GM21423 (cell line): ENCODE results near the gene WDR33.

Source experiments
- ATAC-seq: cut with Tn5 transposase; IDR thresholded peaks from one replicate; pipeline ENCODE4 v1.9.1; 2021; ENCODE audit warnings: mild to moderate bottlenecking, moderate library complexity; ENCODE audit not compliant: unreplicated experiment

Gene WDR33

GRCh38 chr2:127769587-127769986 is 41.4 kb downstream of the WDR33 start:
- ATAC-seq: no peak

- no peak for ATAC-seq
These were observed 42.0 kb downstream of the WDR33 start for GRCh38 chr2:127768775-127769479.

- ATAC-seq: no peak
These were observed 47.2 kb downstream of the WDR33 start for GRCh38 chr2:127763776-127764175.

- ATAC-seq: no peak
These were observed 48.1 kb downstream of the WDR33 start for GRCh38 chr2:127762846-127763245.

GRCh38 chr2:127762441-127762840 is 48.5 kb downstream of the WDR33 start:
- ATAC-seq: no peak

GRCh38 chr2:127759931-127760330 is 51.0 kb downstream of the WDR33 start:
- ATAC-seq: no peak

GRCh38 chr2:127754186-127754585 is 56.8 kb downstream of the WDR33 start:
- no peak for ATAC-seq

- ATAC-seq: no peak
These were observed 57.6 kb downstream of the WDR33 start for GRCh38 chr2:127753374-127753773.

- peak; percentile 98 for ATAC-seq
These were observed 61.4 kb downstream of the WDR33 start for GRCh38 chr2:127749537-127749936.

GRCh38 chr2:127747621-127748020 is 63.4 kb downstream of the WDR33 start:
- no peak for ATAC-seq

- no peak for ATAC-seq
These were observed 67.4 kb downstream of the WDR33 start for GRCh38 chr2:127743477-127744026.

- ATAC-seq: no peak
These were observed 70.2 kb downstream of the WDR33 start for GRCh38 chr2:127740665-127741288.

GRCh38 chr2:127739800-127740199 is 71.2 kb downstream of the WDR33 start:
- ATAC-seq: no peak

- ATAC-seq: no peak
These were observed 73.1 kb downstream of the WDR33 start for GRCh38 chr2:127737892-127738291.

GRCh38 chr2:127735537-127736399 is 75.2 kb downstream of the WDR33 start:
- ATAC-seq: peak; percentile 86

GRCh38 chr2:127735044-127735443 is 75.9 kb downstream of the WDR33 start:
- peak; percentile 13 for ATAC-seq

- ATAC-seq: no peak
These were observed 77.0 kb downstream of the WDR33 start for GRCh38 chr2:127733816-127734537.

GRCh38 chr2:127733113-127733815 is 77.7 kb downstream of the WDR33 start:
- no peak for ATAC-seq

- ATAC-seq: no peak
These were observed 84.7 kb downstream of the WDR33 start for GRCh38 chr2:127726158-127726880.
